Type B pancreatic cell (in vitro differentiated cells): ENCODE results near the gene AFAP1. TPM values are rescaled to one million over a fixed set of nuclear protein-coding genes. Genes with fewer than 3 reads are reported as not detected.

Source experiments
- DNase-seq: peaks from one replicate; pipeline ENCODE4 v3.0.0; 2021; ENCODE audit warnings: mixed read lengths; ENCODE audit not compliant: unreplicated experiment; ENCODE audit errors: extremely low spot score
- H3K27ac Mint-ChIP-seq: 2 replicates; pipeline ENCODE4 v1.8.0; 2021; ENCODE audit warnings: mild to moderate bottlenecking, mixed read lengths
- H3K27me3 Mint-ChIP-seq: 2 replicates; pipeline ENCODE4 v1.8.0; 2021; ENCODE audit warnings: mixed read lengths
- H3K36me3 Mint-ChIP-seq: 2 replicates; pipeline ENCODE4 v1.8.0; 2021; ENCODE audit warnings: mixed read lengths
- H3K4me1 Mint-ChIP-seq: one replicate; pipeline ENCODE4 v1.8.0; 2021; ENCODE audit warnings: mixed read lengths; ENCODE audit not compliant: unreplicated experiment
- H3K4me3 Mint-ChIP-seq: 2 replicates; pipeline ENCODE4 v1.8.0; 2021; ENCODE audit warnings: mild to moderate bottlenecking, mixed read lengths
- H3K9me3 Mint-ChIP-seq: 2 replicates; pipeline ENCODE4 v1.8.0; 2021; ENCODE audit warnings: mixed read lengths
- total RNA-seq: library from RNA; stranded (reverse); gene quantifications from 2 replicates; pipeline ENCODE4 v1.2.1, GENCODE V29; 2021; ENCODE audit warnings: low replicate concordance
- TF ChIP-seq, protein P1 (sequence below): fragments of 200-600 bp; sonication (generic); conservative IDR thresholded peaks from 2 replicates; pipeline ENCODE4 v1.5.0; 2021; ENCODE audit warnings: antibody characterized with exemption, mild to moderate bottlenecking

Gene AFAP1
- total RNA-seq, 1 donor from 2014 or later = 36.6 TPM

- peak overlapping the region; percentile 91 for H3K27ac Mint-ChIP-seq
- peak overlapping the region; percentile 20 for H3K4me3 Mint-ChIP-seq
- no peak for DNase-seq
- TF ChIP-seq, protein P1, sequence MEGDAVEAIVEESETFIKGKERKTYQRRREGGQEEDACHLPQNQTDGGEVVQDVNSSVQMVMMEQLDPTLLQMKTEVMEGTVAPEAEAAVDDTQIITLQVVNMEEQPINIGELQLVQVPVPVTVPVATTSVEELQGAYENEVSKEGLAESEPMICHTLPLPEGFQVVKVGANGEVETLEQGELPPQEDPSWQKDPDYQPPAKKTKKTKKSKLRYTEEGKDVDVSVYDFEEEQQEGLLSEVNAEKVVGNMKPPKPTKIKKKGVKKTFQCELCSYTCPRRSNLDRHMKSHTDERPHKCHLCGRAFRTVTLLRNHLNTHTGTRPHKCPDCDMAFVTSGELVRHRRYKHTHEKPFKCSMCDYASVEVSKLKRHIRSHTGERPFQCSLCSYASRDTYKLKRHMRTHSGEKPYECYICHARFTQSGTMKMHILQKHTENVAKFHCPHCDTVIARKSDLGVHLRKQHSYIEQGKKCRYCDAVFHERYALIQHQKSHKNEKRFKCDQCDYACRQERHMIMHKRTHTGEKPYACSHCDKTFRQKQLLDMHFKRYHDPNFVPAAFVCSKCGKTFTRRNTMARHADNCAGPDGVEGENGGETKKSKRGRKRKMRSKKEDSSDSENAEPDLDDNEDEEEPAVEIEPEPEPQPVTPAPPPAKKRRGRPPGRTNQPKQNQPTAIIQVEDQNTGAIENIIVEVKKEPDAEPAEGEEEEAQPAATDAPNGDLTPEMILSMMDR = no peak
- H3K4me1 Mint-ChIP-seq = peaks cover 42% of the 10 kb centered on the region
- no peaks in the 10 kb centered on the region for H3K36me3 Mint-ChIP-seq
- H3K9me3 Mint-ChIP-seq = no peaks in the 10 kb centered on the region
- no peaks in the 10 kb centered on the region for H3K27me3 Mint-ChIP-seq
These were observed 24.8 kb upstream of the AFAP1 start for GRCh38 chr4:7964459-7964858.

- peak overlapping the region; percentile 31 for H3K4me3 Mint-ChIP-seq
- H3K36me3 Mint-ChIP-seq = no peaks in the 10 kb centered on the region
- H3K9me3 Mint-ChIP-seq = no peaks in the 10 kb centered on the region
- no peaks in the 10 kb centered on the region for H3K27me3 Mint-ChIP-seq
- DNase-seq = no peak
- peaks cover 39% of the 10 kb centered on the region for H3K4me1 Mint-ChIP-seq
- TF ChIP-seq, protein P1 = no peak
- H3K27ac Mint-ChIP-seq = peak overlapping the region; percentile 58
These were observed 24.0 kb upstream of the AFAP1 start for GRCh38 chr4:7963691-7964090.

DNA sequence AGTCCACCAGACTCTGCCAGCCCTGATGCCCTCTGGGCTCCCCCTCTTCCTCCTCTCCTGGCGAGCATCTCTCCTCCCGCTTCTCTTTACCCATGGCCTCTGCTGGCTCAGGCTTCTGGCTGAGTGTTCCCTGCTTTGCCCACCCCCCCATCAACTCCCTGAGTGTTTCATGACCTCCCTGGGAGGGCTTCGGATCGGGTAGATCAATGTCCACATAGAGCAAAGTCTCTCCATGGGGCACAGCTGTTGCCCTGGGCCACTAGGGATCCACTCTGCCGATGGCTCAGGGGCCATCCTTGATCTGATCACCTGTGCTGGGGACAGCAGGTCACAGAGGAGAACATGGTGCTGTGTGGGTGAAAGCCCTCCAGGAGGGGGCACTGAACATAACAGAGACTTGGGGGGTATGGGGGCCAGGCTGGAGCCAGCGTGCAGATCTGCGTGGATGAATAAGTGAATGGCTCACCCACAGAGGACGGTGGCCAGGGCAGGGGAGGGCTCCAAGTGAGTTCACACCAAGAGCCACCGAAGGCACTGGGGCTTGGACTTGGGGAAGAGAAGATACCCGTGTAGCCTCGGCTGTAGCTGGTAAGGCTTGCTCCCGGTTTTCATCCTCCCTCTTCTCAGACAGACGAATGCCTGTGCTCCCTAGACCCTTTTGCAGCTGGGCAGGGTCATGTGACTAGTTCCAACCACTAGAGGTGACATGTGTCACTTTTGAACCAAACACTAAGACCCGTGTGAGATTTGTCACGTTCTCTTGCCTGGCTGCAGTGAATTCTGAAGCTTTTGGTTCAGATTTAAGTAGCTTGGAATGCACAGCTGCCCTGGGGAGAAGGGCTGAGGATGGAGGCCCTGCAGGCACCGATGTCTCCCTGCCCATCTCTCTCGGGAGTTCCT is 23.2 kb upstream of the AFAP1 start:
- DNase-seq = no peak
- H3K9me3 Mint-ChIP-seq = no peaks in the 10 kb centered on the region
- H3K27ac Mint-ChIP-seq = peak overlapping the region; percentile 57
- TF ChIP-seq, protein P1 = no peak
- H3K36me3 Mint-ChIP-seq = no peaks in the 10 kb centered on the region
- peaks cover 35% of the 10 kb centered on the region for H3K4me1 Mint-ChIP-seq
- no peak overlapping the region for H3K4me3 Mint-ChIP-seq
- no peaks in the 10 kb centered on the region for H3K27me3 Mint-ChIP-seq

DNA sequence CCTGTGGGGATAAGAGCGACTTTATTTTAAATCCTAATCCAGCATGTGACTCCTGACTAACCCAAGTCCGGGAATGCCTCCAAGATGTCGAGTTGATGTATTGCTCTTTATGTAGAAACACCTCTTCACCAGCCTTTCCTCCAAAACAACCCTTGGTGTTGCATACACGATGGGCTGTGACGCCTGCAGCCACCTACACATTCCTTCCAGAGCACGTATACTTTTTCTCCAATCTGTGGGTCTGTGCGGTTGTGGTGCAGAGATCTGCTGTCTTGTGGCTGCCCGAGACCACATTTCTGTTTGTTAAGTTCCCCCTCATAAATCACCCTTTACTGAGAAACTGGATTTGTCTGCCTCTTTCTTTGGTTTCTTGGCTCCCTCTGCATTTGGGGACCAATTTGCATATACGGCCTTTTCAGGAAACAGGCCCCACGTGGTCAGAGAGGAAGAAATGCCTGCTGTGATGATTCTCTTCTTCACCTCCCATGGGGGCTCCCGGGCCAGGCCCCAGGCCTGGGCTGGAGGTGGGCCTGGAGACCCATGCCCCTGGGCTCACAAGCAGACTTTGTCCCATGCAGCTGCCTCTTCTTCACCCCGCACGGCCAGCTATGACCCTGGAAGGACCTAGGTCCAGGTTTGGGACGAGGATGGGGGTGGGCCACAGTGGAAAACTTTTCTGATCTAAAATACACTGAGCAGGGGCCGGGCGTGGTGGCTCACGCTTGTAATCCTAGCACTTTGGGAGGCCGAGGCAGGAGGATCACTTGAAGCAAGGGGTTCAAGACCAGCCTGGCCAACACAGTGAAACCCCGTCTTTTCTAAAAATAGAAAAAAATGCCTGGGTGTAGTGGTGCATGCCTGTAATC is 21.4 kb upstream of the AFAP1 start:
- Mint-ChIP-seq H3K4me3 (peak overlapping the region; percentile 44), H3K27ac (peak overlapping the region; percentile 91)

More for the DNA sequence above, 21.4 kb upstream of the AFAP1 start:
- Mint-ChIP-seq H3K9me3 (no peaks in the 10 kb centered on the region), H3K36me3 (no peaks in the 10 kb centered on the region), H3K4me1 (peaks cover 33% of the 10 kb centered on the region), H3K27me3 (no peaks in the 10 kb centered on the region)
- no peak for DNase-seq
- TF ChIP-seq, protein P1 = no peak
